MM.1S (cell line): Measurements from ENCODE around the gene SYVN1.

Experiments
- CTCF ChIP-seq: fragments of 300-600 bp; sonication (generic); IDR thresholded peaks from 2 replicates; pipeline ENCODE4 v1.5.1; 2016; ENCODE audit warnings: antibody characterized with exemption, low read length, mixed read lengths
- EZH2 ChIP-seq: fragments of 300-600 bp; sonication (generic); optimal IDR thresholded peaks from 2 replicates; pipeline ENCODE3; 2017; ENCODE audit warnings: low read depth, mild to moderate bottlenecking, antibody characterized with exemption, low read length, mixed read lengths
- EZH2phosphoT487 ChIP-seq: fragments of 300-600 bp; sonication (generic); IDR thresholded peaks from 2 replicates; pipeline ENCODE4 v1.6.1; 2018; ENCODE audit warnings: antibody characterized with exemption, low read length

DNA sequence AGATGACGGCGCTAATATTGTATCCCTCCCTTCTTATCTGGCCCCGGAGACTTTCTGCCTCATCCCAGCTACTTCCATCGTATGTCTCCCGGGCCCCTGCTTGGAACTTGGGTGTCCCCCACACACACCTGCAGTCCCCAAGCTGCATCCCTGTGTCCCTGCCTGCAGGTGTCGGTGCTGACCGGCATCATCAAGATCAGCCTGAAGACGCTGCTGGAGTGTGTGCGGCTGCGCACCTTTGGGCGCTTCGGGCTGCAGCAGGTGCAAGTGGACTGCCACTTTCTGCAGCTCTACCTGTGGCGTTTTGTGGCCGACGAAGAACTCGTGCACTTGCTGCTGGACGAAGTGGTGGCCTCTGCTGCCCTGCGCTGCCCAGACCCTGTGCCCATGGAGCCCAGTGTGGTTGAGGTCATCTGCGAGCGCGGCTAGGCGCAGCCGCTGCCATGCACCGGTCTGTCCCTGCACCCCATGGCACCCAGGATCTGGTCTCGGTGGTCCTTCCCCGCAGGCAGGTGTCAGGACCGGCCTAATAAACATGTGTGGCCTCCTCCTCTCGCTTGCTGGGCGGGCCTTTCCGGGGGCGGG lies 23.1 kb downstream of the SYVN1 start:
- no peak for TF ChIP-seq CTCF
- TF ChIP-seq EZH2 = no peak
- no peak for TF ChIP-seq EZH2phosphoT487
